ENCODE measurements around the gene FRMD3. TPM values are rescaled to one million over a fixed set of nuclear protein-coding genes. Genes with fewer than 3 reads are reported as not detected.

The FRMD3 gene
- total and polyA plus RNA-seq, 4 donors, result 0.16 to 0.75 (median 0.48) TPM

- 95% methylated on average over 1 of the region's 1 CpG for WGBS
- DNase-seq (ENCODE audit: low spot score), result no peak
- no peak overlapping the region for H3K9ac ChIP-seq (ENCODE audit: low read depth in 1 of 2, low read length in 2 of 2)
- no peaks in the 10 kb centered on the region for H3K27me3 ChIP-seq (ENCODE audit: control insufficient read depth in 4 of 4, insufficient read depth in 4 of 4, low read length in 3 of 4)
- TF ChIP-seq HNF4A (conservative IDR thresholded peaks at IDR 0.05) (peak; percentile 12 to 41), ZBTB33 (IDR thresholded peaks at IDR 0.05) (no peak)
- no peak overlapping the region for H3K4me3 ChIP-seq (ENCODE audit: low read depth in 1 of 3, low read length in 3 of 3)
- H3K27ac ChIP-seq (ENCODE audit: low read depth in 1 of 2, low read length in 2 of 2), result no peak overlapping the region
- H3K9me3 ChIP-seq (ENCODE audit: control insufficient read depth in 4 of 4, low read length in 3 of 4), result no peaks in the 10 kb centered on the region
- H3K4me1 ChIP-seq (ENCODE audit: control insufficient read depth in 4 of 4, insufficient read depth in 4 of 4, low read length in 3 of 4), result peaks cover 1 to 20% (median 14%) of the 10 kb centered on the region in 4 donors
- H3K36me3 ChIP-seq (ENCODE audit: control insufficient read depth in 4 of 4, insufficient read depth in 3 of 4, low read depth in 1 of 4, low read length in 3 of 4), result no peaks in the 10 kb centered on the region
Observed at GRCh38 chr9:83433846-83434245, 104.4 kb downstream of the FRMD3 start.

GRCh38 chr9:83432877-83433550, 105.2 kb downstream of the FRMD3 start:
- no peak for TF ChIP-seq TAF1 (conservative IDR thresholded peaks at IDR 0.05)
- TF ChIP-seq FOXA2 (IDR thresholded peaks at IDR 0.05), result no peak
- TF ChIP-seq, protein P1, sequence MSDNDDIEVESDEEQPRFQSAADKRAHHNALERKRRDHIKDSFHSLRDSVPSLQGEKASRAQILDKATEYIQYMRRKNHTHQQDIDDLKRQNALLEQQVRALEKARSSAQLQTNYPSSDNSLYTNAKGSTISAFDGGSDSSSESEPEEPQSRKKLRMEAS (IDR thresholded peaks at IDR 0.05), result no peak
- TF ChIP-seq SP1 (IDR thresholded peaks at IDR 0.05), result no peak
- no peak for TF ChIP-seq FOXA1 (IDR thresholded peaks at IDR 0.05)
- TF ChIP-seq EGR1 (IDR thresholded peaks at IDR 0.05; ENCODE audit: low read depth in 2 of 2), result no peak
- TF ChIP-seq, protein P2, sequence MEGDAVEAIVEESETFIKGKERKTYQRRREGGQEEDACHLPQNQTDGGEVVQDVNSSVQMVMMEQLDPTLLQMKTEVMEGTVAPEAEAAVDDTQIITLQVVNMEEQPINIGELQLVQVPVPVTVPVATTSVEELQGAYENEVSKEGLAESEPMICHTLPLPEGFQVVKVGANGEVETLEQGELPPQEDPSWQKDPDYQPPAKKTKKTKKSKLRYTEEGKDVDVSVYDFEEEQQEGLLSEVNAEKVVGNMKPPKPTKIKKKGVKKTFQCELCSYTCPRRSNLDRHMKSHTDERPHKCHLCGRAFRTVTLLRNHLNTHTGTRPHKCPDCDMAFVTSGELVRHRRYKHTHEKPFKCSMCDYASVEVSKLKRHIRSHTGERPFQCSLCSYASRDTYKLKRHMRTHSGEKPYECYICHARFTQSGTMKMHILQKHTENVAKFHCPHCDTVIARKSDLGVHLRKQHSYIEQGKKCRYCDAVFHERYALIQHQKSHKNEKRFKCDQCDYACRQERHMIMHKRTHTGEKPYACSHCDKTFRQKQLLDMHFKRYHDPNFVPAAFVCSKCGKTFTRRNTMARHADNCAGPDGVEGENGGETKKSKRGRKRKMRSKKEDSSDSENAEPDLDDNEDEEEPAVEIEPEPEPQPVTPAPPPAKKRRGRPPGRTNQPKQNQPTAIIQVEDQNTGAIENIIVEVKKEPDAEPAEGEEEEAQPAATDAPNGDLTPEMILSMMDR (IDR thresholded peaks at IDR 0.05; ENCODE audit: low read depth, low read length, missing input control), result no peak
- no peak for TF ChIP-seq RAD21 (IDR thresholded peaks at IDR 0.05)
- TF ChIP-seq ZBTB33 (IDR thresholded peaks at IDR 0.05), result no peak
- no peak for TF ChIP-seq NR2F2 (IDR thresholded peaks at IDR 0.05)
- TF ChIP-seq, protein P3, sequence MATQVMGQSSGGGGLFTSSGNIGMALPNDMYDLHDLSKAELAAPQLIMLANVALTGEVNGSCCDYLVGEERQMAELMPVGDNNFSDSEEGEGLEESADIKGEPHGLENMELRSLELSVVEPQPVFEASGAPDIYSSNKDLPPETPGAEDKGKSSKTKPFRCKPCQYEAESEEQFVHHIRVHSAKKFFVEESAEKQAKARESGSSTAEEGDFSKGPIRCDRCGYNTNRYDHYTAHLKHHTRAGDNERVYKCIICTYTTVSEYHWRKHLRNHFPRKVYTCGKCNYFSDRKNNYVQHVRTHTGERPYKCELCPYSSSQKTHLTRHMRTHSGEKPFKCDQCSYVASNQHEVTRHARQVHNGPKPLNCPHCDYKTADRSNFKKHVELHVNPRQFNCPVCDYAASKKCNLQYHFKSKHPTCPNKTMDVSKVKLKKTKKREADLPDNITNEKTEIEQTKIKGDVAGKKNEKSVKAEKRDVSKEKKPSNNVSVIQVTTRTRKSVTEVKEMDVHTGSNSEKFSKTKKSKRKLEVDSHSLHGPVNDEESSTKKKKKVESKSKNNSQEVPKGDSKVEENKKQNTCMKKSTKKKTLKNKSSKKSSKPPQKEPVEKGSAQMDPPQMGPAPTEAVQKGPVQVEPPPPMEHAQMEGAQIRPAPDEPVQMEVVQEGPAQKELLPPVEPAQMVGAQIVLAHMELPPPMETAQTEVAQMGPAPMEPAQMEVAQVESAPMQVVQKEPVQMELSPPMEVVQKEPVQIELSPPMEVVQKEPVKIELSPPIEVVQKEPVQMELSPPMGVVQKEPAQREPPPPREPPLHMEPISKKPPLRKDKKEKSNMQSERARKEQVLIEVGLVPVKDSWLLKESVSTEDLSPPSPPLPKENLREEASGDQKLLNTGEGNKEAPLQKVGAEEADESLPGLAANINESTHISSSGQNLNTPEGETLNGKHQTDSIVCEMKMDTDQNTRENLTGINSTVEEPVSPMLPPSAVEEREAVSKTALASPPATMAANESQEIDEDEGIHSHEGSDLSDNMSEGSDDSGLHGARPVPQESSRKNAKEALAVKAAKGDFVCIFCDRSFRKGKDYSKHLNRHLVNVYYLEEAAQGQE (IDR thresholded peaks at IDR 0.05), result no peak
- TF ChIP-seq, protein P4, sequence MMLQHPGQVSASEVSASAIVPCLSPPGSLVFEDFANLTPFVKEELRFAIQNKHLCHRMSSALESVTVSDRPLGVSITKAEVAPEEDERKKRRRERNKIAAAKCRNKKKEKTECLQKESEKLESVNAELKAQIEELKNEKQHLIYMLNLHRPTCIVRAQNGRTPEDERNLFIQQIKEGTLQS (IDR thresholded peaks at IDR 0.05), result no peak
- TF ChIP-seq HNF4G (IDR thresholded peaks at IDR 0.05), result no peak
- TF ChIP-seq HNF4A (conservative IDR thresholded peaks at IDR 0.05), result no peak
- TF ChIP-seq JUND (IDR thresholded peaks at IDR 0.05), result no peak
- no peak for TF ChIP-seq GABPA (IDR thresholded peaks at IDR 0.05 in 1 of 2, conservative IDR thresholded peaks at IDR 0.05 in 1 of 2)
- TF ChIP-seq YY1 (IDR thresholded peaks at IDR 0.05), result no peak
- TF ChIP-seq RXRA (IDR thresholded peaks at IDR 0.05), result no peak
- no peak for DNase-seq (ENCODE audit: low spot score)
- Histone ChIP-seq H3K9me3 (ENCODE audit: control insufficient read depth in 4 of 4, low read length in 3 of 4) (no peaks in the 10 kb centered on the region), H3K27me3 (ENCODE audit: control insufficient read depth in 4 of 4, insufficient read depth in 4 of 4, low read length in 3 of 4) (no peaks in the 10 kb centered on the region), H3K4me1 (ENCODE audit: control insufficient read depth in 4 of 4, insufficient read depth in 4 of 4, low read length in 3 of 4) (peaks cover 1 to 20% (median 14%) of the 10 kb centered on the region in 4 donors), H3K4me3 (ENCODE audit: low read depth in 1 of 3, low read length in 3 of 3) (no peak overlapping the region), H3K36me3 (ENCODE audit: control insufficient read depth in 4 of 4, insufficient read depth in 3 of 4, low read depth in 1 of 4, low read length in 3 of 4) (no peaks in the 10 kb centered on the region), H3K9ac (ENCODE audit: low read depth in 1 of 2, low read length in 2 of 2) (no peak overlapping the region), H3K27ac (ENCODE audit: low read depth in 1 of 2, low read length in 2 of 2) (no peak overlapping the region)
- WGBS, result 88% methylated on average over 2 of the region's 2 CpGs
